SK-N-SH (cell line): ENCODE data around the gene GSC2. TPM values are rescaled to one million over a fixed set of nuclear protein-coding genes. Genes with fewer than 3 reads are reported as not detected.

Experiments used
- CTCF ChIA-PET: fragments of 300-600, 350-600 bp; formaldehyde crosslinking; extraction: SDS; loops from one replicate; lab custom pipeline; 2021; lab: Yijun Ruan, JAX
- POLR2A ChIA-PET: fragments of 350-600 bp; sonication (Branson Sonifier 250); formaldehyde crosslinking; extraction: SDS; loops from one replicate; lab custom pipeline; 2020; ENCODE audit warnings: antibody characterized with exemption, inconsistent platforms; lab: Yijun Ruan, JAX
- DNase-seq: peaks from one replicate; pipeline ENCODE4 v3.0.0; 2012
- H2AFZ ChIP-seq: fragments of 200-600 bp; sonication (generic); 2 replicates; pipeline ENCODE4 v1.8.1; 2016; ENCODE audit warnings: antibody characterized with exemption, mild to moderate bottlenecking, low read depth
- H3F3A ChIP-seq: fragments of 200-600 bp; sonication (generic); replicated peaks from 2 replicates; pipeline ENCODE3; 2016; ENCODE audit warnings: antibody characterized with exemption, mild to moderate bottlenecking; ENCODE audit not compliant: insufficient read depth
- H3K27ac ChIP-seq, 2 experiments: fragments of 200-500 bp in 1 of 2; fragments of 200-600 bp in 1 of 2; sonication (Bioruptor generic) in 1 of 2; sonication (generic), shearing (Covaris generic) in 1 of 2; 2 replicates each; pipeline versions ENCODE4 v1.5.1 to v1.6.1; 2014 to 2016; ENCODE audit warnings: low read depth in 2 of 2, inconsistent platforms in 1 of 2, low read length in 1 of 2, mild to moderate bottlenecking in 1 of 2, mixed read lengths in 1 of 2
- H3K27me3 ChIP-seq: fragments of 200-600 bp; sonication (generic), shearing (Covaris generic); 2 replicates; pipeline ENCODE4 v1.6.1; 2016; ENCODE audit warnings: mixed run types; ENCODE audit not compliant: insufficient read depth
- H3K36me3 ChIP-seq, 2 experiments: fragments of 200-500 bp in 1 of 2; fragments of 200-600 bp in 1 of 2; sonication (Bioruptor generic) in 1 of 2; sonication (generic) in 1 of 2; replicated peaks in 1 of 2; 2 replicates each; pipeline versions ENCODE3 to v1.5.1; 2014 to 2016; ENCODE audit warnings: low read length in 1 of 2, mild to moderate bottlenecking in 1 of 2; ENCODE audit not compliant: insufficient read depth in 2 of 2, control insufficient read depth in 1 of 2
- H3K4me1 ChIP-seq, 2 experiments: fragments of 200-500 bp in 1 of 2; fragments of 200-600 bp in 1 of 2; sonication (Bioruptor generic) in 1 of 2; sonication (generic), shearing (Covaris generic) in 1 of 2; 2 replicates each; pipeline versions ENCODE4 v1.5.1 to v1.6.1; 2014 to 2016; ENCODE audit warnings: low read depth in 1 of 2, low read length in 1 of 2, mixed run types in 1 of 2; ENCODE audit not compliant: insufficient read depth in 2 of 2, control insufficient read depth in 1 of 2
- H3K4me2 ChIP-seq: fragments of 200-600 bp; sonication (generic), shearing (Covaris generic); 2 replicates; pipeline ENCODE4 v1.6.1; 2017; ENCODE audit warnings: mixed run types
- H3K4me3 ChIP-seq, 2 experiments: fragments of 200-500 bp in 1 of 2; fragments of 200-600 bp in 1 of 2; sonication (Bioruptor generic) in 1 of 2; sonication (generic), shearing (Covaris generic) in 1 of 2; 2 replicates each; pipeline versions ENCODE4 v1.5.1 to v1.8.1; 2014 to 2016; ENCODE audit warnings: low read depth in 2 of 2, inconsistent platforms in 1 of 2, low read length in 1 of 2, mild to moderate bottlenecking in 1 of 2, mixed read lengths in 1 of 2, moderate library complexity in 1 of 2
- H3K79me2 ChIP-seq: fragments of 200-600 bp; sonication (generic); 2 replicates; pipeline ENCODE4 v1.8.1; 2017; ENCODE audit warnings: mild to moderate bottlenecking; ENCODE audit not compliant: insufficient read depth
- H3K9ac ChIP-seq: fragments of 200-600 bp; sonication (generic); 2 replicates; pipeline ENCODE4 v1.6.1; 2017; ENCODE audit warnings: mixed run types
- H3K9me2 ChIP-seq: fragments of 200-600 bp; sonication (generic); 2 replicates; pipeline ENCODE4 v1.6.1; 2017; ENCODE audit warnings: mixed run types
- H3K9me3 ChIP-seq: fragments of 200-600 bp; sonication (generic); 2 replicates; pipeline ENCODE4 v1.6.1; 2017; ENCODE audit warnings: mixed run types, mild to moderate bottlenecking, moderate library complexity
- H4K20me1 ChIP-seq: fragments of 200-600 bp; sonication (generic); 2 replicates; pipeline ENCODE4 v1.6.1; 2017; ENCODE audit warnings: mild to moderate bottlenecking, mixed run types; ENCODE audit not compliant: insufficient read depth
- ELF1 ChIP-seq: IDR thresholded peaks from 2 replicates; pipeline ENCODE4 v1.4.0; 2012
- EZH2phosphoT487 ChIP-seq: fragments of 200-600 bp; sonication (generic); IDR thresholded peaks from 2 replicates; pipeline ENCODE4 v1.6.1; 2017; ENCODE audit warnings: low read depth, mixed run types, mild to moderate bottlenecking, antibody characterized with exemption, moderate library complexity, borderline replicate concordance
- GATA2 ChIP-seq: sonication (generic); formaldehyde crosslinking; IDR thresholded peaks from 2 replicates; pipeline ENCODE4 v1.5.0; 2020; ENCODE audit warnings: mild to moderate bottlenecking, missing genetic modification reagents
- NFIC ChIP-seq: IDR thresholded peaks from 2 replicates; pipeline ENCODE4 v1.4.0; 2012; ENCODE audit warnings: borderline replicate concordance
- POLR2AphosphoS5 ChIP-seq: IDR thresholded peaks from 2 replicates; pipeline ENCODE4 v1.6.1; 2012; ENCODE audit warnings: low read depth, low read length
- SIN3A ChIP-seq: IDR thresholded peaks from 2 replicates; pipeline ENCODE4 v1.6.1; 2012; ENCODE audit warnings: low read depth, mild to moderate bottlenecking, low read length, moderate library complexity, borderline replicate concordance
- SMC3 ChIP-seq: IDR thresholded peaks from 2 replicates; pipeline ENCODE4 v1.6.1; 2012; ENCODE audit warnings: low read depth, low read length, improper control_type of control experiment
- TAF1 ChIP-seq: IDR thresholded peaks from 2 replicates; pipeline ENCODE4 v1.6.1; 2012; ENCODE audit warnings: low read depth, mild to moderate bottlenecking, low read length, moderate library complexity, borderline replicate concordance
- TEAD4 ChIP-seq: IDR thresholded peaks from 2 replicates; pipeline ENCODE4 v1.4.0; 2012; ENCODE audit warnings: mild to moderate bottlenecking, borderline replicate concordance; ENCODE audit not compliant: insufficient read depth
- YY1 ChIP-seq: IDR thresholded peaks from 2 replicates; pipeline ENCODE4 v1.4.0; 2012; ENCODE audit warnings: low read depth, mild to moderate bottlenecking
- WGBS: methylation state at CpG from one replicate; pipeline ENCODE4 v1.1.6; 2017; ENCODE audit warnings: low lambda C conversion rate; 5-methylcytosine and 5-hydroxymethylcytosine counted together
- polyA plus RNA-seq, 3 experiments: library from polyadenylated mRNA; depleted of rRNA; stranded (reverse); fragments of >200 nt; gene quantifications; 2 replicates each; pipeline ENCODE4 v1.2.3, GENCODE V29; 2012
- TF ChIP-seq, protein P1 (sequence below): fragments of 200-600 bp; sonication (generic); IDR thresholded peaks from 2 replicates; pipeline ENCODE4 v1.6.1; 2017; ENCODE audit warnings: antibody characterized with exemption, mild to moderate bottlenecking, moderate library complexity
- TF ChIP-seq, protein P2 (sequence below): IDR thresholded peaks from 2 replicates; pipeline ENCODE4 v1.4.0; 2012; ENCODE audit warnings: low read depth, borderline replicate concordance
- TF ChIP-seq, protein P3 (sequence below): fragments of 150-350 bp; IDR thresholded peaks from 2 replicates; pipeline ENCODE4 v1.6.1; 2017; ENCODE audit warnings: antibody characterized with exemption, low read length, low read depth, borderline replicate concordance

The GSC2 gene
- polyA plus RNA-seq, 1 of the 3 experiments (the other 2 are of a cell fraction): not detected

DNA sequence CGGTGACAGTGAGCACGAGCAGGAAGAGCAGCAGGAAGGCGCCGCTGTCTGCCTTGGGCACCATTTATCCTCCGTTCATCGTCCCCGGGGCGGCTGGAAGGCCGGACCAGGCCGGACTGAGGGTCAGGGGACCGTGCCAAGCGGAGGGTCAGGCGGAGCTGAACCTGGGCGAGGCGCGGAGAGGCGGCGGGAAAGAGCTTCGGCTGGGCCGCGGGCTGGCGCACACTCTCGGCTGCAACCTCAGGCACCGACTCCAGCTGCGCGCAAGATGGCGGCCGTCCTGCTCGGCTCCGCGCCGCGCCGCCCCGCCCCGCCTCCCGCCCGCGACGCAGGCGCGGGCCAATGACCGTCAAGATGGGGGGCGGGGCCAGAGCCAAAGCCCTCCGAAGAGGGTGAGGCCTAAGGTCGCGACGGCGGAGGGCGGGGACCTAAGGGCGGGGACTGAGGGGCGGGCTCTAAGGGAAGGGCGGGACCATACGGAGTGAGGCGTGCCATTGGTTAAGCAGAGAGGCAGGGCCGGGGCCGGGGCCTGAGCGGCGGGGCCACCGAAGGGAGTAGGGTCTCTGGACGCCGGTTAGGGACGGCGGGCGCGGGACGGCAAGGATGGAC, 27.8 kb downstream of the GSC2 start, which contains the start of gene DGCR2 (continued):
- TF ChIP-seq ELF1 (no peak), SMC3 (no peak), NFIC (no peak)
- TF ChIP-seq, protein P1, sequence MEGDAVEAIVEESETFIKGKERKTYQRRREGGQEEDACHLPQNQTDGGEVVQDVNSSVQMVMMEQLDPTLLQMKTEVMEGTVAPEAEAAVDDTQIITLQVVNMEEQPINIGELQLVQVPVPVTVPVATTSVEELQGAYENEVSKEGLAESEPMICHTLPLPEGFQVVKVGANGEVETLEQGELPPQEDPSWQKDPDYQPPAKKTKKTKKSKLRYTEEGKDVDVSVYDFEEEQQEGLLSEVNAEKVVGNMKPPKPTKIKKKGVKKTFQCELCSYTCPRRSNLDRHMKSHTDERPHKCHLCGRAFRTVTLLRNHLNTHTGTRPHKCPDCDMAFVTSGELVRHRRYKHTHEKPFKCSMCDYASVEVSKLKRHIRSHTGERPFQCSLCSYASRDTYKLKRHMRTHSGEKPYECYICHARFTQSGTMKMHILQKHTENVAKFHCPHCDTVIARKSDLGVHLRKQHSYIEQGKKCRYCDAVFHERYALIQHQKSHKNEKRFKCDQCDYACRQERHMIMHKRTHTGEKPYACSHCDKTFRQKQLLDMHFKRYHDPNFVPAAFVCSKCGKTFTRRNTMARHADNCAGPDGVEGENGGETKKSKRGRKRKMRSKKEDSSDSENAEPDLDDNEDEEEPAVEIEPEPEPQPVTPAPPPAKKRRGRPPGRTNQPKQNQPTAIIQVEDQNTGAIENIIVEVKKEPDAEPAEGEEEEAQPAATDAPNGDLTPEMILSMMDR: no peak
- TF ChIP-seq, protein P2, sequence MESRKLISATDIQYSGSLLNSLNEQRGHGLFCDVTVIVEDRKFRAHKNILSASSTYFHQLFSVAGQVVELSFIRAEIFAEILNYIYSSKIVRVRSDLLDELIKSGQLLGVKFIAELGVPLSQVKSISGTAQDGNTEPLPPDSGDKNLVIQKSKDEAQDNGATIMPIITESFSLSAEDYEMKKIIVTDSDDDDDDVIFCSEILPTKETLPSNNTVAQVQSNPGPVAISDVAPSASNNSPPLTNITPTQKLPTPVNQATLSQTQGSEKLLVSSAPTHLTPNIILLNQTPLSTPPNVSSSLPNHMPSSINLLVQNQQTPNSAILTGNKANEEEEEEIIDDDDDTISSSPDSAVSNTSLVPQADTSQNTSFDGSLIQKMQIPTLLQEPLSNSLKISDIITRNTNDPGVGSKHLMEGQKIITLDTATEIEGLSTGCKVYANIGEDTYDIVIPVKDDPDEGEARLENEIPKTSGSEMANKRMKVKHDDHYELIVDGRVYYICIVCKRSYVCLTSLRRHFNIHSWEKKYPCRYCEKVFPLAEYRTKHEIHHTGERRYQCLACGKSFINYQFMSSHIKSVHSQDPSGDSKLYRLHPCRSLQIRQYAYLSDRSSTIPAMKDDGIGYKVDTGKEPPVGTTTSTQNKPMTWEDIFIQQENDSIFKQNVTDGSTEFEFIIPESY: no peak

DNA sequence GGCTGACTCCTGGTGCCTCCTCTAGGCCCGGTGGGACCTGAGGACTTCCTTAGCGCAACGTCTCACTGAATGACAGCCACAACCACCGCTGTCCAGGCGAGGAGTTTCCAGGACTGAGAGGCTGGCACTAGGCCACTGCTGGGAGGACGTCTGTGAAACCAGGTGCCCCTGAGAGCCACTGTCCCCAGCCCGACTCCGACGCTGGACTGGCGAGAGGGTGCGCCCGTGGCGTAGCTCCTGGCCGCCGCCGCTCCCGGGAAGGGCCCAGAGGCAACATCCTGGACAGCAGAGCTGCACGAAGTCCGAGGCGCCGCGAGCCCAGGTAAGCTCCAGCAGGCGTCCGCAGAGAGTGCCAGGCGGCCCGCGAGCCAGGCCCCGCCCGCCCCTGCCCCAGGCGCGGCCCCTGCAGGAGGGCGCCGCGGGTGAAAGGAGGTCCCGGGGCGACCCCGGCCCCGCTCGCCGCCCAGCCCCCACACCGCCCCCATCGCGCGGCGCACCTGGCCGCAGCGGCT, 28.4 kb downstream of the GSC2 start:
- Histone ChIP-seq H3K27ac (peak overlapping the region; percentile 68 to 90; a peak in 3 of 4 replicates), H3K9me3 (no peaks in the 10 kb centered on the region), H3K4me3 (peak overlapping the region; percentile 90 to 93), H4K20me1 (peaks cover 50% of the 10 kb centered on the region), H3F3A (no peaks in the 10 kb centered on the region), H3K79me2 (peaks cover 55% of the 10 kb centered on the region), H2AFZ (peak overlapping the region; percentile 88; the same call in 1 of the 2 replicates), H3K36me3 (peaks cover 0 to 2% of the 10 kb centered on the region in 2 experiments), H3K9ac (peak overlapping the region; percentile 90), H3K4me1 (peaks cover 0 to 35% of the 10 kb centered on the region in 2 experiments; a peak in 2 of 4 replicates), H3K9me2 (no peaks in the 10 kb centered on the region), H3K27me3 (no peaks in the 10 kb centered on the region), H3K4me2 (peak overlapping the region; percentile 97)
- CTCF ChIA-PET: interaction anchor here (1.0 to 1.7 kb wide), 4 partner anchors 15 to 37 kb away, joined by 3 to 6 read pairs (median 4); partner anchors contain the start of gene ESS2
- POLR2A ChIA-PET: interaction anchor here (0.9 to 1.1 kb wide), 2 partner anchors 12 to 14 kb away, joined by 3 to 5 read pairs; no protein-coding TSS in a partner anchor
- 0% methylated on average over 13 of the region's 47 CpGs for WGBS
- peak; percentile 77 for DNase-seq
- TF ChIP-seq YY1: no peak
- TF ChIP-seq SIN3A: peak; percentile 18; the same call in 1 of the 2 replicates

DNA sequence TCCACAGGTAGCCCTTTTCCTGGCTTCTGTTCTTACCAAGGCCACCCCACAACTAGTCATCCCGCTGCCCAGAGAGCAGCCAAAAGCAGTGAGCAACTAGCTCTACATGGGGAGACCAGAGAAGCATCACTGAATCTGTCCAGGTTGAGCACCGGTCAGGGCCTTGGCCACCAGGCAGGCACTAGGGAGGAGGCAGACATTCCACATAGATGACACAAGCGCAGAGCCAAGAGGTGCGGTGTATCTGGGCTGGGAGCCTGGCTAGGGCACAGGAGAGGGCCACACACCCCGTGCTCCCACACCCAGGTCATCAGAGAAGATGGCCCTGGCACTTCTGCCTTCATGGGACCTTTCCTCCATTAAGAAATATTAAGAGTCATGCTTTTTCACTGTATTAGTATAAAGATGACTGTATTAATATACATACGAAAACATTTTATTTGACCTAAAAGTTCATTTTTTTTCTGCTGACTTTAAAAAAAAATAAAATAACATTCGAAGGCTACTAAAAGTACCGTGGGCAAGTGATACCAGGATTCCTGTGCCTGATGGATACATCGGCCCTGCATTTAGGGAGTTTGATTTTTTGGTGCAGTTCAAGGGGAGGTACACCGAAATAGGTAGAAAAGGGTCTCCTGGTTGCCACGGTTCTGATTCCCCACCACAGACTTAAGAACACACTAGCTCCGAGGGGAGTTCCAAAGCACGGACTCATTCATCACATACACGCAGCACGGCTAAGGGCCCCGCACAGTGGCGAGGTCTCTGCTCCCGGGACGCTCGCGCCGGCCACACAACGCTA, 29.1 kb downstream of the GSC2 start:
- ChIA-PET CTCF (interaction anchor here (1.0 to 1.7 kb wide), 3 partner anchors 15 to 24 kb away, joined by 4 to 6 read pairs (median 5); partner anchors contain the start of gene ESS2), POLR2A (no interaction called here)
- H4K20me1 ChIP-seq: peaks cover 56% of the 10 kb centered on the region

More for the DNA sequence above, 29.1 kb downstream of the GSC2 start:
- Histone ChIP-seq H3F3A (no peaks in the 10 kb centered on the region), H2AFZ (no peak overlapping the region), H3K27ac (peak overlapping the region in 1 of 2 experiments; percentile 90; a peak in 1 of 4 replicates), H3K4me1 (peaks cover 0 to 36% of the 10 kb centered on the region in 2 experiments; a peak in 2 of 4 replicates), H3K36me3 (peaks cover 0 to 2% of the 10 kb centered on the region in 2 experiments), H3K4me2 (peak overlapping the region; percentile 97), H3K79me2 (peaks cover 61% of the 10 kb centered on the region), H3K9me2 (no peaks in the 10 kb centered on the region), H3K9ac (peak overlapping the region; percentile 90), H3K9me3 (no peaks in the 10 kb centered on the region), H3K27me3 (no peaks in the 10 kb centered on the region), H3K4me3 (peak overlapping the region; percentile 90 to 93)
- TF ChIP-seq POLR2AphosphoS5: no peak
- TF ChIP-seq EZH2phosphoT487: no peak
- no peak for TF ChIP-seq TEAD4
- no peak for TF ChIP-seq GATA2 (CRISPR knock-in tag)
- TF ChIP-seq TAF1: no peak
- TF ChIP-seq, protein P3, sequence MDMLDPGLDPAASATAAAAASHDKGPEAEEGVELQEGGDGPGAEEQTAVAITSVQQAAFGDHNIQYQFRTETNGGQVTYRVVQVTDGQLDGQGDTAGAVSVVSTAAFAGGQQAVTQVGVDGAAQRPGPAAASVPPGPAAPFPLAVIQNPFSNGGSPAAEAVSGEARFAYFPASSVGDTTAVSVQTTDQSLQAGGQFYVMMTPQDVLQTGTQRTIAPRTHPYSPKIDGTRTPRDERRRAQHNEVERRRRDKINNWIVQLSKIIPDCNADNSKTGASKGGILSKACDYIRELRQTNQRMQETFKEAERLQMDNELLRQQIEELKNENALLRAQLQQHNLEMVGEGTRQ: no peak
- no peak for DNase-seq
- WGBS: 32% methylated on average over 12 of the region's 23 CpGs
